Measurements from ENCODE around the gene ZNF487.
"Not testable (repeated sequence)": the region's sequence is repeated elsewhere in the genome, so short reads cannot be mapped to it uniquely, and the experiment has no call there.

ZNF487 gene

GRCh38 chr10:43440463-43441134 lies 3.7 kb downstream of the ZNF487 start:
- DNase-seq: no peak

GRCh38 chr10:43444323-43444722 lies 7.4 kb downstream of the ZNF487 start:
- DNase-seq: no peak

- no peak for DNase-seq
Observed at GRCh38 chr10:43444897-43445466, 8.1 kb downstream of the ZNF487 start.

GRCh38 chr10:43446219-43447017 lies 9.5 kb downstream of the ZNF487 start:
- not testable (repeated sequence) for DNase-seq

GRCh38 chr10:43448742-43449141 lies 11.8 kb downstream of the ZNF487 start:
- DNase-seq: no peak

- DNase-seq: no peak
Observed at GRCh38 chr10:43452356-43452914, 15.5 kb downstream of the ZNF487 start.

- no peak for DNase-seq
Observed at GRCh38 chr10:43453266-43453831, 16.4 kb downstream of the ZNF487 start.

GRCh38 chr10:43454025-43454424 lies 17.1 kb downstream of the ZNF487 start:
- DNase-seq: not testable (repeated sequence)

- DNase-seq: not testable (repeated sequence)
Observed at GRCh38 chr10:43456561-43456960, 19.6 kb downstream of the ZNF487 start.

- no peak for DNase-seq
Observed at GRCh38 chr10:43458227-43458626, 21.3 kb downstream of the ZNF487 start.

- DNase-seq: peak; percentile 28
Observed at GRCh38 chr10:43461950-43462349, 25.0 kb downstream of the ZNF487 start.

GRCh38 chr10:43465086-43465735 lies 28.3 kb downstream of the ZNF487 start:
- DNase-seq: not testable (repeated sequence)

- not testable (repeated sequence) for DNase-seq
Observed at GRCh38 chr10:43465736-43466120, 28.8 kb downstream of the ZNF487 start.

GRCh38 chr10:43471146-43471545 lies 34.2 kb downstream of the ZNF487 start:
- DNase-seq: no peak

GRCh38 chr10:43471935-43472720 lies 35.2 kb downstream of the ZNF487 start:
- no peak for DNase-seq

- DNase-seq: no peak
Observed at GRCh38 chr10:43479275-43479674, 42.4 kb downstream of the ZNF487 start.

GRCh38 chr10:43482319-43483078 lies 45.6 kb downstream of the ZNF487 start:
- no peak for DNase-seq

GRCh38 chr10:43491855-43492254 lies 54.9 kb downstream of the ZNF487 start:
- no peak for DNase-seq

- no peak for DNase-seq
Observed at GRCh38 chr10:43502931-43503330, 66.0 kb downstream of the ZNF487 start.

- no peak for DNase-seq
Observed at GRCh38 chr10:43524434-43525247, 87.7 kb downstream of the ZNF487 start.
